Gastroesophageal sphincter (tissue), 3 donors: ENCODE data around the gene RPTN.

Source experiments
- CTCF ChIP-seq, 4 experiments: fragments of 200-600 bp in 2 of 4; fragments of 450-650 bp in 2 of 4; sonication (generic) in 1 of 4; IDR thresholded peaks; one replicate each; pipeline ENCODE4 v1.5.1; 2017 to 2019; ENCODE audit warnings: antibody characterized with exemption in 4 of 4, mild to moderate bottlenecking in 2 of 4, moderate library complexity in 2 of 4
- EP300 ChIP-seq: sonication (generic); formaldehyde crosslinking; IDR thresholded peaks from one replicate; pipeline ENCODE4 v1.6.1; 2017; ENCODE audit warnings: antibody characterized with exemption, mild to moderate bottlenecking
- POLR2A ChIP-seq, 2 donors: fragments of 450-650 bp; IDR thresholded peaks; one replicate each; pipeline ENCODE4 v1.6.1; 2017; ENCODE audit warnings: antibody characterized with exemption in 2 of 2, mild to moderate bottlenecking in 2 of 2, moderate library complexity in 1 of 2
- POLR2AphosphoS5 ChIP-seq: sonication (generic); formaldehyde crosslinking; IDR thresholded peaks from one replicate; pipeline ENCODE4 v1.6.1; 2017; ENCODE audit warnings: antibody characterized with exemption

- no peak for TF ChIP-seq CTCF (IDR thresholded peaks at IDR 0.05)
- no peak for TF ChIP-seq POLR2A (IDR thresholded peaks at IDR 0.05)
- TF ChIP-seq POLR2AphosphoS5: no peak
- no peak for TF ChIP-seq EP300
Measured at GRCh38 chr1:152137215-152137614, 21.8 kb downstream of the RPTN start.
